KMS-11 (cell line): ENCODE data around the gene ADSS1.

ENCODE experiments used
- H2AFZ ChIP-seq: fragments of 200-600 bp; sonication (generic); 2 replicates; pipeline ENCODE4 v1.6.1; 2016; ENCODE audit warnings: antibody characterized with exemption, mixed run types, low read depth
- H3K27ac ChIP-seq: fragments of 200-600 bp; sonication (generic); 2 replicates; pipeline ENCODE4 v1.6.1; 2016; ENCODE audit warnings: mild to moderate bottlenecking, mixed run types
- H3K27me3 ChIP-seq: fragments of 200-600 bp; sonication (generic); 2 replicates; pipeline ENCODE4 v1.6.1; 2017; ENCODE audit warnings: mild to moderate bottlenecking, low read depth, mixed run types, moderate library complexity; ENCODE audit not compliant: insufficient read depth
- H3K36me3 ChIP-seq: fragments of 200-600 bp; sonication (generic); 2 replicates; pipeline ENCODE4 v1.6.1; 2017; ENCODE audit warnings: mild to moderate bottlenecking, mixed run types; ENCODE audit not compliant: insufficient read depth
- H3K4me1 ChIP-seq: fragments of 200-600 bp; sonication (generic); 2 replicates; pipeline ENCODE4 v1.6.1; 2016; ENCODE audit warnings: mild to moderate bottlenecking, low read depth, mixed run types; ENCODE audit not compliant: poor library complexity, severe bottlenecking
- H3K4me2 ChIP-seq: fragments of 200-600 bp; sonication (generic); 2 replicates; pipeline ENCODE4 v1.7.0; 2016; ENCODE audit warnings: mild to moderate bottlenecking, mixed run types
- H3K4me3 ChIP-seq: fragments of 200-600 bp; sonication (generic); IDR thresholded peaks from 2 replicates; pipeline ENCODE4 v1.6.1; 2017; ENCODE audit warnings: low read depth, low read length, mixed read lengths; ENCODE audit not compliant: insufficient read depth
- H3K79me2 ChIP-seq: fragments of 200-600 bp; sonication (generic); 2 replicates; pipeline ENCODE4 v1.6.1; 2016; ENCODE audit warnings: low read depth, mixed run types; ENCODE audit not compliant: insufficient read depth
- H3K9ac ChIP-seq: fragments of 200-600 bp; sonication (generic); 2 replicates; pipeline ENCODE4 v1.6.1; 2016; ENCODE audit warnings: mild to moderate bottlenecking, mixed run types
- H4K20me1 ChIP-seq: fragments of 200-600 bp; sonication (generic); 2 replicates; pipeline ENCODE4 v1.6.1; 2016; ENCODE audit warnings: mild to moderate bottlenecking, mixed run types; ENCODE audit not compliant: insufficient read depth
- TF ChIP-seq, protein P1 (sequence below): fragments of 200-600 bp; sonication (generic); conservative IDR thresholded peaks from 2 replicates; pipeline ENCODE4 v1.6.1; 2017; ENCODE audit warnings: low read depth, mild to moderate bottlenecking, antibody characterized with exemption, low read length, moderate library complexity, mixed read lengths

Gene ADSS1

DNA sequence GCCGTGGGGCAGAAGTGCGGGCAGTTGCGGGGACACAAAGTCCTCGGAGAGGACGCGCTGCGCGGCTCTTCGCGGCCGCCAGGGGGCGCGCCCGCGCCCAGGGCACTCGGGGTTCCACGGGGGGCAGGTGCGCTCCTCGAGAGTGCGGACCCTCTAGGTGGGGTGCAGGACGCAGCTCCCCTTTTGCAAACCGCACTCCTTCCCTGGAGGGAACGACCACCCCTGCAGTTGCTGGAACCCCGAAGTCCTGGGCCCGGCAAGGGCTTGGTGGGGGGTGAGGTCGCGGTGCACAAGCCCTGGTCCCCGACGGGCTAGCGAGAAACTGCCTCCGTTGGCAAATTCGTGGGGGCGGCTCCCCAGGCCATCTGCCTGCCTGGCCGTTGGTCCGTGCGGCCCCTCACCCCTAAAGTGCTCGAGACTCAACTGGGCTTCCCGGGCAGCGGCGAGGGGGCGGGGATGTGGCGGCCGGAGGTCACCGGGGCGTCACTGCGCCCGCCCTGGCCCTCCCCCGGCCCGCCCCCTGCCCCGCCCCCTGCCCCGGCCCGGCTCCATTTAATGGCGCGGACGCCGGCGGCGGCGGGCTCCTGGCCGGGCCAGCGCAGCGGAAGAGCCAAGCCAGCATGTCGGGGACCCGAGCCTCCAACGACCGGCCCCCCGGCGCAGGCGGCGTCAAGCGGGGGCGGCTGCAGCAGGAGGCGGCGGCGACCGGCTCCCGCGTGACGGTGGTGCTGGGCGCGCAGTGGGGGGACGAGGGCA lies at the start of gene ADSS1:
ADSS1 (plus strand) TSS at position 579 of the 756 bp plus-strand sequence; CDS start at position 621, 42 bp downstream.
- peak within 1 kb of the TSS; percentile 61 for H2AFZ ChIP-seq
- no peak within 1 kb of the TSS for H3K9ac ChIP-seq
- no peak within 1 kb of the TSS for H3K4me2 ChIP-seq
- H3K27ac ChIP-seq, result no peak within 1 kb of the TSS
- H3K79me2 ChIP-seq, result no peaks in the 10 kb centered on the region
- H3K27me3 ChIP-seq, result peaks cover 7% of the 10 kb centered on the region; the same call in 1 of the 2 replicates
- H3K4me3 ChIP-seq, result no peak within 1 kb of the TSS
- H4K20me1 ChIP-seq, result no peaks in the 10 kb centered on the region
- no peaks in the 10 kb centered on the region for H3K4me1 ChIP-seq
- no peaks in the 10 kb centered on the region for H3K36me3 ChIP-seq
- TF ChIP-seq, protein P1, sequence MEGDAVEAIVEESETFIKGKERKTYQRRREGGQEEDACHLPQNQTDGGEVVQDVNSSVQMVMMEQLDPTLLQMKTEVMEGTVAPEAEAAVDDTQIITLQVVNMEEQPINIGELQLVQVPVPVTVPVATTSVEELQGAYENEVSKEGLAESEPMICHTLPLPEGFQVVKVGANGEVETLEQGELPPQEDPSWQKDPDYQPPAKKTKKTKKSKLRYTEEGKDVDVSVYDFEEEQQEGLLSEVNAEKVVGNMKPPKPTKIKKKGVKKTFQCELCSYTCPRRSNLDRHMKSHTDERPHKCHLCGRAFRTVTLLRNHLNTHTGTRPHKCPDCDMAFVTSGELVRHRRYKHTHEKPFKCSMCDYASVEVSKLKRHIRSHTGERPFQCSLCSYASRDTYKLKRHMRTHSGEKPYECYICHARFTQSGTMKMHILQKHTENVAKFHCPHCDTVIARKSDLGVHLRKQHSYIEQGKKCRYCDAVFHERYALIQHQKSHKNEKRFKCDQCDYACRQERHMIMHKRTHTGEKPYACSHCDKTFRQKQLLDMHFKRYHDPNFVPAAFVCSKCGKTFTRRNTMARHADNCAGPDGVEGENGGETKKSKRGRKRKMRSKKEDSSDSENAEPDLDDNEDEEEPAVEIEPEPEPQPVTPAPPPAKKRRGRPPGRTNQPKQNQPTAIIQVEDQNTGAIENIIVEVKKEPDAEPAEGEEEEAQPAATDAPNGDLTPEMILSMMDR, result peak; percentile 70

DNA sequence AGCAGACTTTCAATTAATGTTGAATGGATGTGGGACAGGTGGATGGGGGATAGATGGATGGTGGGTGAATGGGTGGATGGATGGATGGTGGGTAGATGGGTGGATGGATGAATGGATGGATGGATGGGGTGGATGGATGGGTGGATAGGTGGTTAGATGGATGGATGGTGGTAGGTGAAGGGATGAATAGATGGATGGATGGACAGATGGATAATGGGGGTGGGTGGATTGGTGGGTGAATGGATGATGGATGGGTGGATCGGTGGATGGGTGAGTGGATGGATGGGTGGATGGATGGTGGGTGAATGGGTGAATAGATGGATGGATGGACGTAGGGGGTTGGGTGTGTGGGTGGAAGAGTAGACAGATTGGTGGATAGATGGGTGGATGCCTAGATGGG lies 48.6 kb upstream of the ADSS1 start:
- no peak overlapping the region for H3K9ac ChIP-seq
- TF ChIP-seq, protein P1, result no peak
- H3K4me3 ChIP-seq, result no peak overlapping the region
- no peaks in the 10 kb centered on the region for H3K79me2 ChIP-seq
- H3K27me3 ChIP-seq, result no peaks in the 10 kb centered on the region; the same call in 1 of the 2 replicates
- H3K36me3 ChIP-seq, result no peaks in the 10 kb centered on the region
- peaks cover 7% of the 10 kb centered on the region for H3K4me1 ChIP-seq
- no peak overlapping the region for H2AFZ ChIP-seq
- H3K4me2 ChIP-seq, result no peak overlapping the region
- no peaks in the 10 kb centered on the region for H4K20me1 ChIP-seq
- H3K27ac ChIP-seq, result no peak overlapping the region

GRCh38 chr14:104676130-104676693 lies 47.8 kb upstream of the ADSS1 start:
- Histone ChIP-seq H2AFZ (no peak overlapping the region), H4K20me1 (no peaks in the 10 kb centered on the region), H3K27me3 (no peaks in the 10 kb centered on the region; the same call in 1 of the 2 replicates), H3K4me3 (no peak overlapping the region), H3K4me2 (no peak overlapping the region), H3K4me1 (peaks cover 7% of the 10 kb centered on the region), H3K36me3 (no peaks in the 10 kb centered on the region), H3K27ac (no peak overlapping the region), H3K79me2 (no peaks in the 10 kb centered on the region), H3K9ac (no peak overlapping the region)
- TF ChIP-seq, protein P1, result no peak

DNA sequence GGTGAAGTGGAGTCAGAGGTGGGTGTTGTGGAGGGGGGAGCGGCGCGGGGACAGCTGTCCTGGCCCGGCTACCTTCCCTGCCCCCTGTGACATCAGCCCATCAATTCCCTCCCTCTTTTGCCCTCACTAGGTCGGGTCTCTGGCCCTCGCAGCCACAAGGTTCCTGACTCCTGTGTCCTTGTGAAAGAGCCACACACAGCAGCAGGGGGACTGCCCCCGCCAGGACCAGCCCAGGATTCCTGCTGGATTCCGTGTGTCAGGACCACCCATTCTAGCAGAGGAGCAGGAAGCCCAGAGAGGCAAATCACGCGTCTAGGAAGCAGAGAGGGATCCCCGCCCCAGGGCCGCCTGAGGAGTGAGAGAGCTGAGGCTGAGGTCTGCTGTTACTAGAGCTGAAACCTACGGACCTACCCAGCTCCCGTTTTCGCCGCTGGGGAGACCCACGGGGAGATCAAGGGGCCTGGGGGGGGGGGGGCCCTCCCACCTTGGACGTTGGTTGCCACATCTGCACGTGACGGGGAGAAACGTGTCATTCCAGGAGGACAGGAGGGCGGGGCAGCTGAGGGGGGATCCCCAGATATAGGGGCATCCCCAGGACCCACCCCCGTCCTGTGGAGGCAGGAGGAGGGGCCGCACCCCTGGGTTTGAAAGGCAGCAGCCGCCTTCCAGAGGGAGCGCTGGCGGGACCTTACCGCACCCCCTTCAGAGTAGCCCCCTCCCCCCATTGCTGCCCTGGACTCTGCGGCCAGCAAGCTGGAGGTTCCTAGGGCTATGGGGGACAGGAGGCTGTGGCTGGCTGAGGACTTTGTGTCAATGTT lies 47.1 kb upstream of the ADSS1 start:
- H4K20me1 ChIP-seq, result no peaks in the 10 kb centered on the region
- no peak overlapping the region for H3K4me3 ChIP-seq
- no peaks in the 10 kb centered on the region; the same call in 1 of the 2 replicates for H3K27me3 ChIP-seq
- H3K36me3 ChIP-seq, result no peaks in the 10 kb centered on the region
- TF ChIP-seq, protein P1, result no peak
- peaks cover 7% of the 10 kb centered on the region for H3K4me1 ChIP-seq
- peak overlapping the region; percentile 75 for H2AFZ ChIP-seq
- H3K9ac ChIP-seq, result peak overlapping the region; percentile 95
- H3K27ac ChIP-seq, result peak overlapping the region; percentile 79
- peak overlapping the region; percentile 73 for H3K4me2 ChIP-seq
- H3K79me2 ChIP-seq, result no peaks in the 10 kb centered on the region
